ENCODE results near the gene CMTM1.

CMTM1 gene

GRCh38 chr16:66539623-66540469 lies 26.4 kb upstream of the CMTM1 start:
- DNase-seq = no peak

DNA sequence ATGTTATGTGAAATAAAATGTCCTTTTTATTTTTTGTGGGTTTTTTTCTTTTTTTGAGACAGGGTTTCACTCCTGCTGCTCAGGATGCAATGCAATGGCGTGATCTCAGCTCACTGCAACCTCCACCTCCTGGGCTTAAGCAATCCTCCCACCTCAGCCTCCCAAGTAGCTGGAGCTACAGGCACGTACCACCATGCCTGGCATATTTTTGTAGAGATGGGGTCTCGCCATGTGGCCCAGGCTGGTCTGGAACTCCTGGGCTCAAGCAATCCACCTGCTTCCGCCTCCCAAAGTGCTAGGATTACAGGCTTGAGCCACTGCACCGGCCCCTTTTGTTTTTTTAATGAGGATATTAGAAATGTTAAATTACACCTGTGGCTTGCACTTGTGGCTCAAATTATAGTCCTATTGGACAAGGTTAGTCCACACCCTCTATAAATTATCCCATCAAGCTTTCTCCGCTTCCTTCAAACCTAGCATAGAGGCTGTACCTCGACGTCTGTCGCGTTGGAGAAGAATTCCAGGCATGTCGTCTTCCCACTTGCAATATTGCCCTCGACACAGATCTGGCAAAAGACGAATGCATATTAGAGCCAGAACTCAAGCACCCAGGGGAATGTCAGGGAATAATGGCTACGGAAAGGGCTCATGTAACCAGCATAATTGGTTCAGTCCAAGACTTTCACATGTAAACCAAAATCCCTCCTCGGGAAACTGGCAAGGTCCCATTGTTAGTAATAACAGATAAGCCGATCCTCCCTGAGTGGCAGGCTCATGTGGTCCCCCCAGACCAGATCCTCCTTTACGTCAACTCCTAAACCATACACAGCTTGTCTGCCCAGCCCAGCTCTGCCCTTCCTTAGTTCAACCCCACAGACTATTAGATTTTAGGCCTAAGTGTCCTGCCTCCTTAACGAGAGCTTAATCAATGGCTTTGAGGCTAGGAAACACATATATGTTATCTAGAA lies 24.6 kb upstream of the CMTM1 start:
- no peak for DNase-seq

- DNase-seq = no peak
Measured at GRCh38 chr16:66542396-66542795, 23.8 kb upstream of the CMTM1 start.

GRCh38 chr16:66543541-66543940 lies 22.7 kb upstream of the CMTM1 start:
- DNase-seq = no peak

GRCh38 chr16:66544016-66544757 lies 22.1 kb upstream of the CMTM1 start:
- DNase-seq = no peak

DNA sequence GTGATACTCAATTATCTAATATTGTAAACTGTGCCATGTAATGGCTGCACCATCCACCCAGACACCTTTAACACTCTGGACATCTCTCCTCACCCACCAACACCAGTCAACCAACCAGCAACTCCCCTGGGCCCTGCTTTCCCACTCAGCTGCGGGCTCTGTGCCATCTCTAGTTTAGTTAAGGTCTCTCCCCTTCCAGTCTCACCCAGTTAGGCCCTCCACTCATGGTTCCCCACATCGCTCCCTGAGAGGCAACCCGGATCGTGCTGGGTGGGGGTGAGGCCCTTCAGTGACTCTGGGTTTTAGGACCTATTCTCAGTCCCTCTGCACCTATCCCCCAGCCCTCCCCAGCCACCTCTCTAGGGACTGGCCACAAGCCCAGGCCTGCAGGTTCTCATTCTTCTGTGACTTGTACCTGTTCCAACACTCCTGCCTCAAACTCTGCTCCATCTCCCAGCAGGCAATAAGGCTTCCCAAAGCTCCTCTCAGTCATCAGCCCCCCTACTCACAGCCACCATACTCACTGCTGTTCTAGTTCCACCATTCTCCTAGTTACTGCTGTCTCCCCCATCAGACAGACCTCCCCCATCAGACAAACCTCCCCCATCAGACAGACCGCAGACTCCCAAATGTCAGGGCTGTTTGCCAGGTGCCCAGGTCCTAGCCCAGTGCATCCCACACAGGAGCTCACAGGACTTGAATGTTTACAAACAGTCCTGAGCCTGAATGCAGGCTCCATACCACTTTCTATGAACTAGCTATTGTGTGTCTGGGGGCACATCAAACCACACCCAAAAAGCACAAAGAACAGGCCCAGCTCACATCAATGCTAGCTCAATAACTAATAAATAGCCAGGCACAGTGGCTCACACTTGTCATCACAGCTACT lies 18.9 kb upstream of the CMTM1 start:
- DNase-seq = no peak

DNA sequence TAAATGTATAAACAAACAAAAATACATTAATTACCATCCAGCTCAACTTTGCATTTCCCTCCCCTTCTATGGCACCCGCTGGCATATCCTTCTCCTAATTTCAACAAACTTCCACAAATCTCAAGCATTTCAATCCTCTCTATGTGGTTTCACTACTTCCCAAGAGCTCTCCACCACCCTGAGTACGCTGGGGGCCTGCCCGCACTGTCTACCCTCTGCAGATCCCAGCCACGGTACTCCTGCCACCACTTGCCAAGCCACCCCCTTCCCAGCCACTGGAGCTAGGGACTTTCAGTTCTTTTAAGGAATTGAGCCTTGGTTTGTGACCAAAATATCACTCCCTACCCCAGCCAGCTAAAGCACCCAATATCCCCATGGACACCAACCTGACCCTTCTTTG lies 18.2 kb upstream of the CMTM1 start:
- no peak for DNase-seq

- DNase-seq = no peak
Measured at GRCh38 chr16:66548868-66549267, 17.4 kb upstream of the CMTM1 start.

- peak; percentile 76 for DNase-seq
Measured at GRCh38 chr16:66549284-66550131, 16.7 kb upstream of the CMTM1 start, which contains the start of gene TK2. TSS of gene TK2 (minus strand) at chr16:66550122. CDS start at chr16:66550061, 61 bp downstream.

DNA sequence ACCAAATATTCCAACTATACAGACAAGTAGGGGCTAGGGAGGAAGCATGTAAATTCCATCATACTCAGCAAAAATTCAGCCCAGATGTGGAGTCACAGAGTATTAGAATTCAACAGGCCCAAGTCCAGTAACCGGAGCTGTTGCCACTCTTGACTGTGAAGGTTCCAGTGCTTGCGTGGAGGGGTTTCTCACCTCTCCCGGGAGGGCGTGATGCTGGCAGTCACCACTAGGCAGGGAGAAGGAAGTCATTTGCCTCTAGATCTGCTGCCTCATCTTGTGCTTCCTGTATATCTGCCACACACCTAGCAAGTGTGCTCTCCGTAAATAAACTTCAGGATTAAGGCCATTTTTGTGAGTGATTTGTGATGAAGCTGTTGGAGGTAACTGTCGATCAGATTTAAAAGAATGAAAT lies 14.9 kb upstream of the CMTM1 start:
- peak; percentile 87 for DNase-seq

- DNase-seq = no peak
Measured at GRCh38 chr16:66551788-66552285, 14.4 kb upstream of the CMTM1 start.

DNA sequence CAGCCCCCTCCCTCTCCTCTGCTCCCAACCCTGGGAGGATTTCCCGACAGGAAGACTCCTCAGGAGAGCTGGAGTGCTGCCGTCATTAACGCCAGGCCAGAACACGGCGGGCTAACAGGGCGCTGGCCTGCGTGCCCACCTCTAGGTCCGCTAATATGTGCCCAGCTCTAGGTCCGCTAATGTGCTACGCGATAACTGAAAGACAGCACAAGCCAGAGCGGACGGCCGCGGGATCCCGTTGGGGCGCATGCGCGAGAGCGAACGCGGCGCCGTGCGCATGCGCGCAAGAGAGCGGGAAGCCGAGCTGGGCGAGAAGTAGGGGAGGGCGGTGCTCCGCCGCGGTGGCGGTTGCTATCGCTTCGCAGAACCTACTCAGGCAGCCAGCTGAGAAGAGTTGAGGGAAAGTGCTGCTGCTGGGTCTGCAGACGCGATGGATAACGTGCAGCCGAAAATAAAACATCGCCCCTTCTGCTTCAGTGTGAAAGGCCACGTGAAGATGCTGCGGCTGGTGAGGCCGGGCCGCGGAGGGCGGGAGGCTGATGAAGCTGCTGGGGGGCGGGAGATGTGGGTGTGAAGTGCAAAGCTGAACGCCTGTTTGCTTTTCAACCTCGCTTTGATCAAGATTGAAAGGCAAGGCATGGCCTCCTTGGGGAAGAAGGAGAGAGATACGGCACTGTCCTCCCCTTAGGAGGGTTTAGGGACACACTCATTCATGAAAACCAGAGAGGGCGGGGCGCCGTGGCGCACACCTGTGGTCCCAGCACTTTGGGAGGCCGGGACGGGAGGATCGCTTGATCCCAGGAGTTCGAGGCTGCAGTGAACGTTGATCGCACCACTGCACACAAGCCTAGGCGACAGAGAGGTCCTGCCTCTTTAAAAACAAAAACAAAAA lies 13.7 kb upstream of the CMTM1 start, which contains the start of gene CKLF:
CKLF (plus strand) TSS at position 291 of the 892 bp plus-strand sequence; CDS start at position 431, 140 bp downstream.
- peak; percentile 95 for DNase-seq

DNA sequence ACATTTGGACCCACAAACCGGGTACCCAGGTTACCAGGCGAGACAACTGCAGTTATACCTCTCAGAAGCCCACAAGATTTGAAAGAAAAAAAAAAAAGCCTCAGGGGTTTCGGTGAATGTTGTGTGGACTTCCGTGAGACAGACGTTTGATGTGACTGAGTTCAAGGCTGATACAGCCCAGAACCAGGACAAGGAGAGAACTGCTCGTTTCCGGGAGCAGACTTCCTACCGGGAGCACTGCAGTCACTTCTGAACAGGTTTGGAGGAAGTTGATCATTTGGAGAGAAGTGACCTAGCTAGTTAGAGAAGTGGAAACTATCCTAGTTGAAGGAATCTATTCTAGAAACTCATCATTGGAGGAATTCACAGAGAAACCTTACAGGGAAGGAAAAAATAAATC lies 13.0 kb upstream of the CMTM1 start:
- peak; percentile 44 for DNase-seq

- DNase-seq = no peak
Measured at GRCh38 chr16:66554021-66554420, 12.2 kb upstream of the CMTM1 start.

DNA sequence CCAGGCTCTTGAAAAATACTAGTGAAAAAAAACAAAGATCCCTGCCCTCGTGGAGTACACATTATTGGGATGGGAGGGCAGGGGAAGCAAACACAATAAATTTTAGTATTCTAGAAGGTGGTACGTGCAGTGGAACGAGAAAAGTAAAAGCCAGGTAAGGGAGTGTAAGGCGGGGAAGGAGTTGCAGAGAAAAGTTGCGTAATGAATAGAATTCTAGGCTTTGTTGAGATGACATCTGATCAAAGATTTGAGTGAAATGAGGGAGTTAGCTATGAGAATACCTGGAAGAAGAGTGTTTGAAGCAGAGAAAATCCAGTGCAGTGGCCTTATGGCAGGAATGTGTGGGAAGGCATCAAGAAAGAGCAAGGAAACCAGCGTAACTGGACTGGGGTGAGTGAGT lies 11.7 kb upstream of the CMTM1 start:
- no peak for DNase-seq

DNA sequence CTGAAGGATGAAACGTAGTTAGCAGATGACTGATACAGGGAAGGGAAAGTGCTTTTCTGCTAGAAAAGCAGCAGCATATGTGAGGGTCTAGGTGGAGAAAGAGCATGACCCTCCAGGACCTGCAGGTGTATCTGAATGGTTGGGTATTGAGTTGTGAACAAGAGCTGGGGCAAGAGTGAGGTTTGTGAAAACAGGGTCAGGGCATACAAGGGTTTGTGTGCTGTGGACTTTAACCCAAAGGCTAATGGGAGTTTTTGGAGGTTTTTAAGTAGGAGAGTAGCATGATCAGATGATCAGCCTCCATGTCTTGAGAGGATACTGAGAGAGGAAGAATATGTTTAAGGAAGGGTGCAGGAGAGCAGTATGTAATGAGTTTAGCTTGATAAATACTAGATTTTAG lies 6.1 kb upstream of the CMTM1 start:
- no peak for DNase-seq

- DNase-seq = no peak
Measured at GRCh38 chr16:66561381-66562080, 4.7 kb upstream of the CMTM1 start.

DNA sequence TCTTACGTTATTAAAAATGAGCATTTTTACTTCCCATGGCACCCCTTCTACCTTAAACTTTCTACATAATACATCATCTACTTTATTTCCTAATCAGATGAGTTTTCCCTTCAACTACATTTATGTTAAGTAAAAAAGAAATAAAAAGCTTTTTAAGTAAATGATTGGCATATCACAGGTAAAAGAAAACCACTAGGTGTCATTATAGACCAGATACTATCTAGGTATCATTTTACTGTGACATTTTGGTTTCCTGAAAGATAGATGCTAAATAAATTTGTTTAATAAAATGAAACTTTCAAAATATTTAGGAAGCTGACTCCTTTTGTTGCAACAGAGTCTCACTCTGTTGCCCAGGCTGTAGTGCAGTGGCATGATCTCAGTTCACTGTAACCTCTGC lies 3.8 kb upstream of the CMTM1 start:
- DNase-seq = no peak

GRCh38 chr16:66562986-66563385 lies 3.3 kb upstream of the CMTM1 start:
- no peak for DNase-seq
